NCI-H460 (cell line): Measurements from ENCODE around the gene RPN1. TPM values are rescaled to one million over a fixed set of nuclear protein-coding genes. Genes with fewer than 3 reads are reported as not detected.
"Not testable (repeated sequence)": the region's sequence is repeated elsewhere in the genome, so short reads cannot be mapped to it uniquely, and the experiment has no call there.

Source experiments
- DNase-seq: peaks from one replicate; pipeline ENCODE4 v3.0.0-alpha.2; 2016; ENCODE audit warnings: low read depth; ENCODE audit errors: extremely low read depth
- polyA plus RNA-seq: library from polyadenylated mRNA; depleted of rRNA; stranded (reverse); fragments of >200 nt; gene quantifications from 2 replicates; pipeline ENCODE4 v1.2.3, GENCODE V29; 2014; cell fraction: nucleus; rRNA removed
- total RNA-seq: library from RNA; depleted of rRNA; stranded (reverse); fragments of >200 nt; shearing (Covaris generic); gene quantifications from 2 replicates; pipeline ENCODE4 v1.2.3, GENCODE V29; 2014; rRNA removed

Gene RPN1
- 300 and 312 TPM in 2 replicates for total RNA-seq
- polyA plus RNA-seq: 264 and 285 TPM in 2 replicates

GRCh38 chr3:128650096-128651050, at the start of gene RPN1:
Gene RPN1 (minus strand): TSS chr3:128650818. CDS start chr3:128650800, 18 bp downstream.
- DNase-seq: peak; percentile 85

GRCh38 chr3:128698211-128699047, 47.8 kb upstream of the RPN1 start:
- DNase-seq: no peak

- DNase-seq: no peak
Observed at GRCh38 chr3:128697341-128697740, 46.7 kb upstream of the RPN1 start.

GRCh38 chr3:128693696-128694095, 43.1 kb upstream of the RPN1 start:
- no peak for DNase-seq

- DNase-seq: no peak
Observed at GRCh38 chr3:128689060-128689459, 38.4 kb upstream of the RPN1 start.

GRCh38 chr3:128686465-128686864, 35.8 kb upstream of the RPN1 start:
- DNase-seq: no peak

- DNase-seq: no peak
Observed at GRCh38 chr3:128684986-128685726, 34.5 kb upstream of the RPN1 start.

GRCh38 chr3:128683957-128684356, 33.3 kb upstream of the RPN1 start:
- DNase-seq: no peak

- DNase-seq: no peak
Observed at GRCh38 chr3:128681369-128681829, 30.8 kb upstream of the RPN1 start.

- DNase-seq: peak; percentile 95
Observed at GRCh38 chr3:128680603-128681368, 30.2 kb upstream of the RPN1 start.

GRCh38 chr3:128679338-128679737, 28.7 kb upstream of the RPN1 start:
- DNase-seq: no peak

GRCh38 chr3:128675802-128676201, 25.2 kb upstream of the RPN1 start:
- not testable (repeated sequence) for DNase-seq

GRCh38 chr3:128674161-128674784, 23.7 kb upstream of the RPN1 start:
- DNase-seq: no peak

GRCh38 chr3:128667641-128668040, 17.0 kb upstream of the RPN1 start:
- no peak for DNase-seq

- DNase-seq: no peak
Observed at GRCh38 chr3:128665362-128666021, 14.9 kb upstream of the RPN1 start.

- no peak for DNase-seq
Observed at GRCh38 chr3:128663151-128663550, 12.5 kb upstream of the RPN1 start.

GRCh38 chr3:128655531-128655930, 4.9 kb upstream of the RPN1 start:
- DNase-seq: no peak

GRCh38 chr3:128653993-128654805, 3.6 kb upstream of the RPN1 start:
- not testable (repeated sequence) for DNase-seq
